HG03442 (cell line): Measurements from ENCODE around the gene C4B.
"Not testable (repeated sequence)": the region's sequence is repeated elsewhere in the genome, so short reads cannot be mapped to it uniquely, and the experiment has no call there.

Experiments used
- ATAC-seq: cut with Tn5 transposase; IDR thresholded peaks from one replicate; pipeline ENCODE4 v1.9.1; 2021; ENCODE audit warnings: mild to moderate bottlenecking, moderate library complexity; ENCODE audit not compliant: unreplicated experiment

Gene C4B

DNA sequence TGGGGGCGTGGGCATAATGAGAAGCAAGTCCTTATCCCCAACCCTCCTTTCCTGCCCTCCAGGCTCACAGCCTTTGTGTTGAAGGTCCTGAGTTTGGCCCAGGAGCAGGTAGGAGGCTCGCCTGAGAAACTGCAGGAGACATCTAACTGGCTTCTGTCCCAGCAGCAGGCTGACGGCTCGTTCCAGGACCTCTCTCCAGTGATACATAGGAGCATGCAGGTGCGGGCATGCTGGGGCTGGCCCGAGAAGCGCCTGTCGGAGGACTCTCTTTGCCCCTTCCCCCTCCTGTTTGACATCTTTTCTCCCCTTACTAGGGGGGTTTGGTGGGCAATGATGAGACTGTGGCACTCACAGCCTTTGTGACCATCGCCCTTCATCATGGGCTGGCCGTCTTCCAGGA, 14.0 kb downstream of the C4B start:
- ATAC-seq, result not testable (repeated sequence)

GRCh38 chr6:32029553-32029952, 15.0 kb downstream of the C4B start:
- ATAC-seq, result not testable (repeated sequence)

DNA sequence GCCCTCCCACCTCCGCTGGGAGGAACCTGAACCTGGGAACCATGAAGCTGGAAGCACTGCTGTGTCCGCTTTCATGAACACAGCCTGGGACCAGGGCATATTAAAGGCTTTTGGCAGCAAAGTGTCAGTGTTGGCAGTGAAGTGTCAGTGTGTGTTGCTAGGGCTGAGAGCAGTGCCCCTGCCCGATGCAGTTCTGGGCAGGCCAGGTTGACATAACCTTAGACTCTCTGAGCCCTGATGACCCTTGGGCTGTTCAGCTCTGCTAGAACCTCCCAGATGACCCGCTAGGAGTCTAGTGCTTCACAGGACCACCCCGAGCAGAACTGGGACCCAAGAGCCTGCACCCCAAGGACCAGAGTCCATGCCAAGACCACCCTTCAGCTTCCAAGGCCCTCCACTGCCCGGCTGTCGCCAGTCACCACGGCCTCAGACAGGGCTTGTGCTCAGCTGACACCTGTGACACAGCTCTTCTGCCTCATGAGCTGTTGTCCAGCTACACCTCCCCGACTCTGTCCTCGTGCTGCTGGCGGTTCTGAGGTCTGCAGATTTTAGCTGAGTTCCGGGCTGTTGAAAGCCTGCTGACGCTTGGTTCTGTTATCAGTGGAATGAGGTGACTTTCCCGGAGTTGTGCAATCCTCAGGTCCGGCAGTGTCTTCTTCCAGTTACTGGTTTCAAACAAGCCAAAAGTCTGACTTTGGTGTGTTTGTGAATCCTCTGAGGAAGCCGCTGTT, 20.9 kb downstream of the C4B start:
- ATAC-seq, result not testable (repeated sequence)

- not testable (repeated sequence) for ATAC-seq
Measured at GRCh38 chr6:32037136-32037535, 22.5 kb downstream of the C4B start.

- not testable (repeated sequence) for ATAC-seq
Measured at GRCh38 chr6:32037598-32038524, 23.3 kb downstream of the C4B start, which contains the start of gene CYP21A2. Gene CYP21A2 (plus strand): TSS chr6:32038415. CDS start chr6:32038423, 8 bp downstream.

DNA sequence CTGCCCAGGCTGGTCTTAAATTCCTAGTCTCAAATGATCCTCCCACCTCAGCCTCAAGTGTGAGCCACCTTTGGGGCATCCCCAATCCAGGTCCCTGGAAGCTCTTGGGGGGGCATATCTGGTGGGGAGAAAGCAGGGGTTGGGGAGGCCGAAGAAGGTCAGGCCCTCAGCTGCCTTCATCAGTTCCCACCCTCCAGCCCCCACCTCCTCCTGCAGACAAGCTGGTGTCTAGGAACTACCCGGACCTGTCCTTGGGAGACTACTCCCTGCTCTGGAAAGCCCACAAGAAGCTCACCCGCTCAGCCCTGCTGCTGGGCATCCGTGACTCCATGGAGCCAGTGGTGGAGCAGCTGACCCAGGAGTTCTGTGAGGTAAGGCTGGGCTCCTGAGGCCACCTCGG, 24.3 kb downstream of the C4B start:
- ATAC-seq, result not testable (repeated sequence)

GRCh38 chr6:32039321-32040274, 25.0 kb downstream of the C4B start:
- ATAC-seq, result not testable (repeated sequence)

GRCh38 chr6:32040299-32041049, 25.9 kb downstream of the C4B start:
- ATAC-seq, result not testable (repeated sequence)

DNA sequence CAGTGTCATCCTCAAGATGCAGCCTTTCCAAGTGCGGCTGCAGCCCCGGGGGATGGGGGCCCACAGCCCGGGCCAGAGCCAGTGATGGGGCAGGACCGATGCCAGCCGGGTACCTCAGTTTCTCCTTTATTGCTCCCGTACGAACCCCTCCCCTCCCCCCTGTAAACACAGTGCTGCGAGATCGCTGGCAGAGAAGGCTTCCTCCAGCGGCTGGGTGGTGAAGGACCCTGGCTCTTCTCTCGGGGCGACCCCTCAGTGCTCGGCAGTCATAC, 26.4 kb downstream of the C4B start:
- not testable (repeated sequence) for ATAC-seq

DNA sequence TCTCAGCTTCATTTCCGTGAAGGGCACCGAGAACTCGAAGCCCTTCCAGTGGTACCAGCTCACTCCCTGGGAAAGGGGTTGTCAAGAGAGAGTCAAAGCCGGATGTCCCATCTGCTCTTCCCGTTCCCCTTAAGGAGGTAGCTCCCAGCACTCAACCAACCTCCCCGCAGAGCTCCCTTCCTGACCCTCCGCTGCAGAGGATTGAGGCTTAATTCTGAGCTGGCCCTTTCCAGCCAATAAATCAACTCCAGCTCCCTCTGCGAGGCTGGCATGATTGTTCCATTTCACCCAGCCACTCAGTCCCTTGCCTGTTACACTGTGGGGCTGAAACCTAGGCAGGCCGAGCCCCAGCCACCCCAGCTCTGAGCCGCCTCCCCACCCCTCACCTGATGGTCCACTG, 26.8 kb downstream of the C4B start:
- ATAC-seq, result not testable (repeated sequence)

DNA sequence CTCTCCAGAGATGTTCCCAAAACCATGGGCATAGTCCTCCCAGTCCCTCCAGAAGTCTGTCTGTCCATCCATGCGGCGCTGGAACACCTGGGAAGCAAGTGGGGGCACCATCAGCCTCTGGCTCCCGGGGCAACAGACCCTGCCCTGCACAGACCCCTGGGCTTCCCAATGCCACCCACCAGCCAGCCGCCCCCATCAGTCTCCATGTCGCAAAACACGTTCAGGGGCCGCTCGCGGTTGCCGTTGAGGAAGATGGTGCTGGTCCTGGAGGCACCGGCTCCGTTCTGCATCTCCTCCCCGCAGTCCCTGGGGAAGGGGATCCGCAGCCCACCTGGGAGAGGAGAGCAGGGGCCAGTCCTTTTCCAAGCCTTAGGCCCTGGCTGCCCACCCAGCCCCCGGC, 27.7 kb downstream of the C4B start:
- ATAC-seq, result not testable (repeated sequence)

DNA sequence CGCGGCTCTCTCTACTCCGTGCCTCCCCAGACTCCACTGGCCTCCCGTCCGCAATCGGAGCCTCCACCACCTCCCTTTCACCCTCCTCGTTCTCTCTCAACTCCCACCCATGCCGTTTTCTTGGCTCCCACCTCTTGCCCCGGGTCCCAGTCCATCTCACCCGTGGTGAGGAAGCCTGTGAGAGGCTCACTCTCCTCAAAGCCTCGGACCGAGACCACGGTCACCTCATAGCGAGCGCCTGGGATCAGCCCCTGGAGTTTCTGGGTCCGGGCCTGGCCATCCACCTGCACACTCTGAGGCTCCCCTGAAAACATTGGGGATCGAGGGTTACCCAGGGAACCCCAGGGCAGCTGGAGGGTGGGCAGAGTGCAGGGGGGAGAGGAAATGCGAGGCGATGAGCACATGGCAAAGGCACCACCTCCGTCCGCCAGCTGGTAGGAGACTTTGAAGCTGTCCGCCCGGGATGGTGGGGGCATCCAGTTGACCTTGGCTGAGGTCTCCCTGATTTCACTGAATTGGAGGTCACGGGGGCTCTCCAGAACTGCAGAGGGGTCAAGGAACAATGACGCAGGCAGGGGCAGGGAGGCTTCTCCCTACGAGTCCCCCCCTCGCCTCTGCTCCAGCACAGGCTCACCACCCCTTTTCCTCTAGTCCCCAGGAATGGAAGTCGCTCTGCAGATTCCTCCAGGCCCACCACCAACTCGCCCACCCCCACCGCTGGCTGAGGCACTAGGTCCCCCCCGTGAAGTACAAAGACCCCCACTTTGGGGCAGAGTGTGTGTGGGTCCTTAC, 29.2 kb downstream of the C4B start:
- not testable (repeated sequence) for ATAC-seq

DNA sequence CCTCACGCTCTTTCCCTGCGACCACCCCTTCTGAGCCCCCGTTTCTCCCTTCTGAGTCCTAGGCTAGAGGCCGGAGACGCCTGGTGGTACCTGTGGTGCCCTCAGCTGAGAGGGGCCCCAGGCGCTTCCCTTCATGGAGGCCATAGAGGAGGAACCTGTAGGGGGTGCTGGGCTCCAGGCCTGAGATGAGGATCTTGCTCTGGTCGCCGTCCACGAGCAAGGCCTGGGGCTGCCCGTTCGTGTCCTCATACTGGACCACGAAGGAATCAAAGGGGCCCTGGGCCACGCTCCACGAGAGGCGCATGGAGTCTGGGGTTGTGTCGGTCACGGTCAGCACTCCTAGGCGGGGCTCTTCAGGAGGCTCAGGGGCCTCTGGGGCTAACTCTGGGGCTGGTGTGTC, 30.3 kb downstream of the C4B start:
- not testable (repeated sequence) for ATAC-seq

- ATAC-seq, result no peak
Measured at GRCh38 chr6:32045811-32046449, 31.3 kb downstream of the C4B start.

DNA sequence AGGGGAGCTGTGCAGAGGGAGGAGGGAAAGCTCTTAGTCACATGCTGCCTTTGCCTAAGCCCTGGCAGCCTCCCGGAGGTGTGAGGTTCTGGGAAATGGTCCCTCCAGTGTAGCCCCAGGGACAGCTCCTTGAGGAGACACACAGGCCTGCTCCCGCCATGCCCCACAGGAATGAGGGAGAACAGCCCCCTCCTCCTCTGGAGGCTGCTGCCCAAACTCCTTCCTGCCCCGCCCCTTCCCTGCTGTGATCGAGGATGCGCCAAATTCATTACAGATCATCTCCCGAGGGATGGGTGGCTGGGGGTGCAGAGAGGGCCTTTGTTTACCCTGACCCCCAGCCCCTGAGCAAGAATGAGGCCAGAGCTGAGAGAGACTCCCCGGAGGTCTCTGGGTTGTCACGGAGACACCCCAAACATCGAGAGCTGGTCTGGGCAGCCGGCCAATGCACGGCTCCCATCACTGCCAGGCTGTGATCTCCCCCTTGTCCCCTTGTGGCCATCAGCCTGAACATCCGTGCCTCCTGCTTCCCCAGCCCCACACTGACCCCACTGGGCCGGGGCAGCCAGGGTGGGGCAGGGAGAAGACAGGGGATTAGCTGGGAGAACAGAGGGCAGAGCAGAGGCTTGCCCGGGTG, 32.0 kb downstream of the C4B start:
- no peak for ATAC-seq

- ATAC-seq, result no peak
Measured at GRCh38 chr6:32047084-32047478, 32.5 kb downstream of the C4B start.

DNA sequence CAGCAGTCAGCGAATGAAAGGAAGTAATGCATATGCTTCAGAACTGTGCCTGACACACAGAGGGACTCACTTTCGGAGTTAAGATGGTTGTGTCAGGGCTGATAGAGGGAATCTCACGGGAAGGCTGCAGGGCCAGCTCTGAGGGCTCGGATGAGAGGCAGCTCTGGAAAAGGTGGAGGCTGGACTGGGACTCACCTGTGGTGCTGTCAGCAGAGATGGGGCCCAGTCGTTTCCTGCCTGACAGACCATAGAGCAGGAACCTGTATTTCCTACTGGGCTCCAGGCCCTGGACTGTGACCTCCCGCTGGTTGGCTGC, 32.9 kb downstream of the C4B start:
- no peak for ATAC-seq
